ENCODE measurements around the gene SLC25A1. TPM values are rescaled to one million over a fixed set of nuclear protein-coding genes. Genes with fewer than 3 reads are reported as not detected.

Gene SLC25A1
- total RNA-seq, 1 donor from 2014 or later = 97.9 TPM

DNA sequence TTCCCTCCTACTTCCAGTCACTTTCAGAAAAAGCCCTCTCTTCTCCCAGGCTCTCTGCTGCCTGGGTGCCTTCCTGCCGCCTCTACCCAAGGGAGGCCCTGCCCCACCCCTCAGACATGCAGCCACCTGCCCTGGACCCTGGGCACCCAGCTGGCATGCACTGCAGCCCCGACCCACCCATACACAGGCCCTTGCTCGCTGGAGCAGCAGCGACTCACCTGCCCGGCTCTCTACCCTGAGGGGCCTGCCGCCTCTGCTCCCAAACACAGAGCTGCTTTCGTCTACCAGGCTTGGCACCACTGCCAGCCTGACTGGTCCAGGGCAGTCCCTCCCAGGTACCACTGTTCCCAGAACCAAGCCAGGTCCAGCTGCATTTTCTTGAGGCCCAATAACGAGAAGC, 48.7 kb downstream of the SLC25A1 start:
- no peak overlapping the region for H3K4me2 ChIP-seq (ENCODE audit: low read length)
- H3K9me3 ChIP-seq (ENCODE audit: insufficient read depth, low read depth, low read length) = no peaks in the 10 kb centered on the region
- Mint-ChIP-seq H3K9me3 (ENCODE audit: unreplicated experiment) (no peaks in the 10 kb centered on the region), H3K27me3 (ENCODE audit: low read depth, unreplicated experiment) (peaks cover 27% of the 10 kb centered on the region), H3K4me3 (ENCODE audit: unreplicated experiment) (no peak overlapping the region), H3K4me1 (ENCODE audit: low read depth, unreplicated experiment) (no peaks in the 10 kb centered on the region), H3K27ac (ENCODE audit: unreplicated experiment) (no peak overlapping the region), H3K36me3 (ENCODE audit: low read depth, unreplicated experiment) (peaks cover 16% of the 10 kb centered on the region)
- no peaks in the 10 kb centered on the region for H3K4me1 ChIP-seq (ENCODE audit: insufficient read depth, low read length)
- no peaks in the 10 kb centered on the region for H3K27me3 ChIP-seq (ENCODE audit: insufficient read depth, low read length)
- no peak overlapping the region for H3K4me3 ChIP-seq (ENCODE audit: insufficient read depth, low read depth, low read length)
- no peak overlapping the region for H3K9ac ChIP-seq (ENCODE audit: low read length)
- DNase-seq (ENCODE audit: low read depth) (no peak), FAIRE-seq (no peak)
- no peak overlapping the region for H2AFZ ChIP-seq (ENCODE audit: low read depth, low read length)
- TF ChIP-seq EZH2 (IDR thresholded peaks at IDR 0.05; ENCODE audit: insufficient read depth, low read length) = no peak
- TF ChIP-seq, protein P1, sequence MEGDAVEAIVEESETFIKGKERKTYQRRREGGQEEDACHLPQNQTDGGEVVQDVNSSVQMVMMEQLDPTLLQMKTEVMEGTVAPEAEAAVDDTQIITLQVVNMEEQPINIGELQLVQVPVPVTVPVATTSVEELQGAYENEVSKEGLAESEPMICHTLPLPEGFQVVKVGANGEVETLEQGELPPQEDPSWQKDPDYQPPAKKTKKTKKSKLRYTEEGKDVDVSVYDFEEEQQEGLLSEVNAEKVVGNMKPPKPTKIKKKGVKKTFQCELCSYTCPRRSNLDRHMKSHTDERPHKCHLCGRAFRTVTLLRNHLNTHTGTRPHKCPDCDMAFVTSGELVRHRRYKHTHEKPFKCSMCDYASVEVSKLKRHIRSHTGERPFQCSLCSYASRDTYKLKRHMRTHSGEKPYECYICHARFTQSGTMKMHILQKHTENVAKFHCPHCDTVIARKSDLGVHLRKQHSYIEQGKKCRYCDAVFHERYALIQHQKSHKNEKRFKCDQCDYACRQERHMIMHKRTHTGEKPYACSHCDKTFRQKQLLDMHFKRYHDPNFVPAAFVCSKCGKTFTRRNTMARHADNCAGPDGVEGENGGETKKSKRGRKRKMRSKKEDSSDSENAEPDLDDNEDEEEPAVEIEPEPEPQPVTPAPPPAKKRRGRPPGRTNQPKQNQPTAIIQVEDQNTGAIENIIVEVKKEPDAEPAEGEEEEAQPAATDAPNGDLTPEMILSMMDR (IDR thresholded peaks at IDR 0.05; ENCODE audit: insufficient read depth, low read depth, low read length) = no peak
- H3K36me3 ChIP-seq (ENCODE audit: insufficient read depth, low read length) = peaks cover 8% of the 10 kb centered on the region
- no peaks in the 10 kb centered on the region for H3K79me2 ChIP-seq (ENCODE audit: insufficient read depth, low read length)
- H3K27ac ChIP-seq (ENCODE audit: low read depth, low read length) = no peak overlapping the region
- H4K20me1 ChIP-seq (ENCODE audit: insufficient read depth, low read length) = peaks cover 3% of the 10 kb centered on the region

DNA sequence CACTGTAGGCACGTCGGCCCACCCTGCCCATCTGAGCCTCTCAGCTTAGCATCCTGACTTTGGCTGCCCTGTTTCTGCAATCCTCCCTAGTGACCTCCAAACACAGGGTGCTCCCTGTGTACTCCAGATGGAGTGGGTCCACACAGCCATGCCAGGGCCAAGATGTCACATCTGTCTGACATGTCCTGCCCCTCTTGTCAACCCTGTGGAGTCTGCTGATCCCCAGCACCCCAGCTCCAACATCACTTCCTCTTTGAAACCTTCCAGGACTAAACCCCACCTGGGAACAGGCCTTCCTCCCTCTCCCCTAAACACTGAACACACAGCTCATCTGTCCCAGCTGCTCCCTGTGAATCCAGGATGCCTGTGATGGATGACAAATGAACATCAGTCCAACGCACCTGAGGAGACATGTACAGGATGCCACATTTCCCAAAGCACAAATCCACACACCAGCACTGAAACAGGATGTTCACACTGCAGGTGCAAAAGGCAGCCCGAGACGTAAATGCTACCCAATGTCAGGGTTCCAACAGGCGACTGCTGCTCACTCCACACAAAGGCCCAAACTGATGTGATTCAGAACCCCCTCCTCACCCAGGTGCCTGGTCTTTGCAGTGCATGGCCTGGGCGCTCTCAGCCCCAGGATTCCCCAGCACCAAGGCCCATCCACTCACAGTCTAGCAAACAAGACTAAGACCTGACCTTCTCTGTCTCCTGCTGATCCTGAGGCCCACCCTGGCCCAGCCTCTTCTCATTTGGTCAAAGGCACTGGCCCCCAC, 49.4 kb downstream of the SLC25A1 start:
- H3K27me3 Mint-ChIP-seq (ENCODE audit: low read depth, unreplicated experiment) = peaks cover 28% of the 10 kb centered on the region
- no peak for FAIRE-seq
- H3K27ac ChIP-seq (ENCODE audit: low read depth, low read length) = no peak overlapping the region

More for the DNA sequence above, 49.4 kb downstream of the SLC25A1 start:
- Mint-ChIP-seq H3K4me1 (ENCODE audit: low read depth, unreplicated experiment) (no peaks in the 10 kb centered on the region), H3K36me3 (ENCODE audit: low read depth, unreplicated experiment) (peaks cover 16% of the 10 kb centered on the region), H3K27ac (ENCODE audit: unreplicated experiment) (no peak overlapping the region), H3K9me3 (ENCODE audit: unreplicated experiment) (no peaks in the 10 kb centered on the region), H3K4me3 (ENCODE audit: unreplicated experiment) (no peak overlapping the region)
- Histone ChIP-seq H3K4me1 (ENCODE audit: insufficient read depth, low read length) (no peaks in the 10 kb centered on the region), H3K9ac (ENCODE audit: low read length) (no peak overlapping the region), H3K4me2 (ENCODE audit: low read length) (no peak overlapping the region), H3K36me3 (ENCODE audit: insufficient read depth, low read length) (peaks cover 6% of the 10 kb centered on the region), H3K79me2 (ENCODE audit: insufficient read depth, low read length) (no peaks in the 10 kb centered on the region), H2AFZ (ENCODE audit: low read depth, low read length) (no peak overlapping the region), H3K27me3 (ENCODE audit: insufficient read depth, low read length) (no peaks in the 10 kb centered on the region), H3K4me3 (ENCODE audit: insufficient read depth, low read depth, low read length) (no peak overlapping the region), H4K20me1 (ENCODE audit: insufficient read depth, low read length) (peaks cover 3% of the 10 kb centered on the region), H3K9me3 (ENCODE audit: insufficient read depth, low read depth, low read length) (no peaks in the 10 kb centered on the region)
- no peak for DNase-seq (ENCODE audit: low read depth)
- TF ChIP-seq, protein P1 (IDR thresholded peaks at IDR 0.05; ENCODE audit: insufficient read depth, low read depth, low read length) = no peak
- TF ChIP-seq EZH2 (IDR thresholded peaks at IDR 0.05; ENCODE audit: insufficient read depth, low read length) = no peak
